Measurements from ENCODE around the gene GCH1. TPM values are rescaled to one million over a fixed set of nuclear protein-coding genes. Genes with fewer than 3 reads are reported as not detected.
"Not testable (repeated sequence)": the region's sequence is repeated elsewhere in the genome, so short reads cannot be mapped to it uniquely, and the experiment has no call there.

The GCH1 gene
- total RNA-seq, 2 donors from 2014 or later, result 2.8 to 16.1 TPM

- no peak overlapping the region for H3K4me3 ChIP-seq
- H3K27ac ChIP-seq, result no peak overlapping the region
- TF ChIP-seq CTCF (IDR thresholded peaks at IDR 0.05), result no peak
- no peaks in the 10 kb centered on the region for H3K9me3 ChIP-seq
- no peaks in the 10 kb centered on the region for H3K36me3 ChIP-seq
- DNase-seq (ENCODE audit: low spot score) (no peak), ATAC-seq (ENCODE audit: insufficient number of reproducible peaks, low FRiP score, low read depth) (no peak)
- H3K4me1 ChIP-seq (ENCODE audit: control insufficient read depth in 1 of 2, low read depth in 2 of 2), result no peaks in the 10 kb centered on the region
- no peaks in the 10 kb centered on the region for H3K27me3 ChIP-seq (replicated peaks; ENCODE audit: insufficient read depth)
These were observed 5.6 kb upstream of the GCH1 start for GRCh38 chr14:54908190-54908589.

- no peak overlapping the region for H3K27ac ChIP-seq
- H3K4me1 ChIP-seq (ENCODE audit: control insufficient read depth in 1 of 2, low read depth in 2 of 2), result peaks cover 0 to 7% of the 10 kb centered on the region in 2 donors
These were observed 3.4 kb upstream of the GCH1 start for GRCh38 chr14:54906075-54906474.

GRCh38 chr14:54902143-54902520 lies 494 bp downstream of the GCH1 start:
- peaks cover 0 to 10% of the 10 kb centered on the region in 2 donors for H3K4me1 ChIP-seq (ENCODE audit: control insufficient read depth in 1 of 2, low read depth in 2 of 2)
- peak; percentile 10 for DNase-seq (ENCODE audit: low spot score)
- TF ChIP-seq CTCF (IDR thresholded peaks at IDR 0.05), result peak; percentile 8
- no peak overlapping the region for H3K27ac ChIP-seq
- peak; percentile 40 for ATAC-seq (ENCODE audit: insufficient number of reproducible peaks, low FRiP score, low read depth)
- no peaks in the 10 kb centered on the region for H3K9me3 ChIP-seq
- peak overlapping the region; percentile 85 for H3K4me3 ChIP-seq
- no peaks in the 10 kb centered on the region for H3K27me3 ChIP-seq (replicated peaks; ENCODE audit: insufficient read depth)
- no peaks in the 10 kb centered on the region for H3K36me3 ChIP-seq

More at GRCh38 chr14:54906075-54906474, 3.4 kb upstream of the GCH1 start:
- no peaks in the 10 kb centered on the region for H3K36me3 ChIP-seq
- no peak for TF ChIP-seq CTCF (IDR thresholded peaks at IDR 0.05)
- no peak overlapping the region for H3K4me3 ChIP-seq
- ATAC-seq (ENCODE audit: insufficient number of reproducible peaks, low FRiP score, low read depth), result no peak
- no peak for DNase-seq (ENCODE audit: low spot score)
- no peaks in the 10 kb centered on the region for H3K27me3 ChIP-seq (replicated peaks; ENCODE audit: insufficient read depth)
- H3K9me3 ChIP-seq, result no peaks in the 10 kb centered on the region

GRCh38 chr14:54901380-54902142 lies 1.1 kb downstream of the GCH1 start:
- Histone ChIP-seq H3K9me3 (no peaks in the 10 kb centered on the region), H3K4me1 (ENCODE audit: control insufficient read depth in 1 of 2, low read depth in 2 of 2) (peaks cover 0 to 10% of the 10 kb centered on the region in 2 donors), H3K4me3 (peak overlapping the region; percentile 85), H3K27ac (no peak overlapping the region), H3K27me3 (replicated peaks; ENCODE audit: insufficient read depth) (no peaks in the 10 kb centered on the region), H3K36me3 (no peaks in the 10 kb centered on the region)
- no peak for ATAC-seq (ENCODE audit: insufficient number of reproducible peaks, low FRiP score, low read depth)
- no peak for TF ChIP-seq CTCF (IDR thresholded peaks at IDR 0.05)
- no peak for DNase-seq (ENCODE audit: low spot score)

- Histone ChIP-seq H3K9me3 (no peaks in the 10 kb centered on the region), H3K4me3 (no peak overlapping the region), H3K36me3 (no peaks in the 10 kb centered on the region), H3K27me3 (replicated peaks; ENCODE audit: insufficient read depth) (no peaks in the 10 kb centered on the region), H3K27ac (no peak overlapping the region), H3K4me1 (ENCODE audit: control insufficient read depth in 1 of 2, low read depth in 2 of 2) (peaks cover 0 to 10% of the 10 kb centered on the region in 2 donors)
- TF ChIP-seq CTCF (IDR thresholded peaks at IDR 0.05), result no peak
- no peak for ATAC-seq (ENCODE audit: insufficient number of reproducible peaks, low FRiP score, low read depth)
- DNase-seq (ENCODE audit: low spot score), result no peak
These were observed 3.1 kb downstream of the GCH1 start for GRCh38 chr14:54899573-54899972.

GRCh38 chr14:54897809-54898555 lies 4.6 kb downstream of the GCH1 start:
- not testable (repeated sequence) for H3K27ac ChIP-seq; H3K36me3 ChIP-seq; ATAC-seq (ENCODE audit: insufficient number of reproducible peaks, low FRiP score, low read depth); H3K27me3 ChIP-seq (replicated peaks; ENCODE audit: insufficient read depth); H3K9me3 ChIP-seq; DNase-seq (ENCODE audit: low spot score); H3K4me3 ChIP-seq
- H3K4me1 ChIP-seq (ENCODE audit: control insufficient read depth in 1 of 2, low read depth in 2 of 2), result peaks cover 0 to 10% of the 10 kb centered on the region in 2 donors
